Activated T-helper 1 cell treated with Interleukin-2 at 50 U/mL for 16 hours (primary cell): Measurements from ENCODE around the gene EFNA3.

Experiments
- DNase-seq: peaks from one replicate; pipeline ENCODE4 v3.0.0-alpha.2; 2020; ENCODE audit warnings: low read depth

EFNA3 gene

GRCh38 chr1:155133799-155134281 lies 55.2 kb downstream of the EFNA3 start:
- DNase-seq, result no peak

GRCh38 chr1:155134322-155134721 lies 55.7 kb downstream of the EFNA3 start:
- no peak for DNase-seq

- DNase-seq, result no peak
Measured at GRCh38 chr1:155134880-155135414, 56.3 kb downstream of the EFNA3 start.

- DNase-seq, result peak; percentile 87
Measured at GRCh38 chr1:155135415-155136028, 56.9 kb downstream of the EFNA3 start, which contains the start of gene SLC50A1. TSS of gene SLC50A1 (plus strand) at chr1:155135852. CDS start at chr1:155135912, 60 bp downstream.

- no peak for DNase-seq
Measured at GRCh38 chr1:155136748-155137147, 58.1 kb downstream of the EFNA3 start.
